Measurements from ENCODE around the gene LTF. TPM values are rescaled to one million over a fixed set of nuclear protein-coding genes. Genes with fewer than 3 reads are reported as not detected.

LTF gene
- total and polyA plus RNA-seq, 2 of the 13 experiments (the other 11 are each of a cell fraction or from before 2014, with no cell fraction given), result not detected

- BruUV-seq (replicated peaks), result no TSS peak
- Histone ChIP-seq H3K36me3 (replicated peaks in 1 of 2; ENCODE audit: control insufficient read depth in 1 of 2, insufficient read depth in 2 of 2, low read length in 2 of 2) (no peaks in the 10 kb centered on the region), H2AFZ (ENCODE audit: low read length) (no peak overlapping the region), H3K9me3 (ENCODE audit: low read length) (0 out of 2 replicates have a peak, but pooled peaks cover 11% of the 10 kb centered on the region), H3K27ac (ENCODE audit: extremely low read length, insufficient read depth, low read length) (no peak overlapping the region), H3K4me2 (ENCODE audit: low read depth, low read length) (no peak overlapping the region), H3K79me2 (ENCODE audit: insufficient read depth, low read length) (no peaks in the 10 kb centered on the region), H4K20me1 (ENCODE audit: insufficient read depth, low read length) (no peaks in the 10 kb centered on the region), H3K4me1 (ENCODE audit: insufficient read depth, low read length) (no peaks in the 10 kb centered on the region), H3K9ac (ENCODE audit: insufficient read depth, low read depth, low read length) (no peak overlapping the region), H3K27me3 (ENCODE audit: control insufficient read depth in 1 of 2, insufficient read depth in 2 of 2, low read length in 2 of 2) (peaks cover 3 to 16% of the 10 kb centered on the region in 2 experiments; a peak in 3 of 5 replicates), H3K4me3 (replicated peaks in 1 of 3; ENCODE audit: insufficient read depth in 1 of 3, low read depth in 2 of 3, low read length in 3 of 3) (no peak overlapping the region)
- no peak for FAIRE-seq
- in situ Hi-C loops (cut with HindIII; ENCODE audit: extremely low pct_ligation_motif_present, low pct_unique_long_range_greater_than_20kb) (no loop called here), intact Hi-C loops (cut with micrococcal nuclease; ENCODE audit: unreplicated experiment) (no loop called here)
- TF ChIP-seq CREM (IDR thresholded peaks at IDR 0.05) (no peak), CREM (CRISPR knock-in tag; IDR thresholded peaks at IDR 0.05) (no peak), ZNF557 (CRISPR knock-in tag; IDR thresholded peaks at IDR 0.05) (no peak), POLR2G (IDR thresholded peaks at IDR 0.05; ENCODE audit: low read depth, low read length) (no peak), ATF4 (CRISPR knock-in tag; IDR thresholded peaks at IDR 0.05) (no peak), TGIF2 (CRISPR knock-in tag; IDR thresholded peaks at IDR 0.05) (no peak), ZNF253 (CRISPR knock-in tag; IDR thresholded peaks at IDR 0.05; ENCODE audit: borderline replicate concordance) (no peak), HOXA7 (CRISPR knock-in tag; IDR thresholded peaks at IDR 0.05) (no peak), TEAD3 (CRISPR knock-in tag; optimal IDR thresholded peaks at IDR 0.05; ENCODE audit: borderline replicate concordance) (no peak)
- TF ChIP-seq, protein P1, sequence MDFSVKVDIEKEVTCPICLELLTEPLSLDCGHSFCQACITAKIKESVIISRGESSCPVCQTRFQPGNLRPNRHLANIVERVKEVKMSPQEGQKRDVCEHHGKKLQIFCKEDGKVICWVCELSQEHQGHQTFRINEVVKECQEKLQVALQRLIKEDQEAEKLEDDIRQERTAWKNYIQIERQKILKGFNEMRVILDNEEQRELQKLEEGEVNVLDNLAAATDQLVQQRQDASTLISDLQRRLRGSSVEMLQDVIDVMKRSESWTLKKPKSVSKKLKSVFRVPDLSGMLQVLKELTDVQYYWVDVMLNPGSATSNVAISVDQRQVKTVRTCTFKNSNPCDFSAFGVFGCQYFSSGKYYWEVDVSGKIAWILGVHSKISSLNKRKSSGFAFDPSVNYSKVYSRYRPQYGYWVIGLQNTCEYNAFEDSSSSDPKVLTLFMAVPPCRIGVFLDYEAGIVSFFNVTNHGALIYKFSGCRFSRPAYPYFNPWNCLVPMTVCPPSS (IDR thresholded peaks at IDR 0.05), result no peak
- TF ChIP-seq, protein P2, sequence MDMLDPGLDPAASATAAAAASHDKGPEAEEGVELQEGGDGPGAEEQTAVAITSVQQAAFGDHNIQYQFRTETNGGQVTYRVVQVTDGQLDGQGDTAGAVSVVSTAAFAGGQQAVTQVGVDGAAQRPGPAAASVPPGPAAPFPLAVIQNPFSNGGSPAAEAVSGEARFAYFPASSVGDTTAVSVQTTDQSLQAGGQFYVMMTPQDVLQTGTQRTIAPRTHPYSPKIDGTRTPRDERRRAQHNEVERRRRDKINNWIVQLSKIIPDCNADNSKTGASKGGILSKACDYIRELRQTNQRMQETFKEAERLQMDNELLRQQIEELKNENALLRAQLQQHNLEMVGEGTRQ (IDR thresholded peaks at IDR 0.05; ENCODE audit: low read depth, low read length), result no peak
- TF ChIP-seq, protein P2 (CRISPR knock-in tag; IDR thresholded peaks at IDR 0.05; ENCODE audit: borderline replicate concordance), result no peak
- no peak for ATAC-seq
- ChIA-PET CTCF (ENCODE audit: low intra/inter-chr PET ratio, low total read pairs) (no interaction called here), POLR2A (no interaction called here)
- WGBS (ENCODE audit: low lambda C conversion rate), result 0% methylated on average over 3 of the region's 3 CpGs
- DNase-seq (ENCODE audit: low spot score), result no peak
Measured at GRCh38 chr3:46460051-46460450, 4.7 kb downstream of the LTF start.

Data from HepG2 (cell line).